ENCODE data around the gene EP400. TPM values are rescaled to one million over a fixed set of nuclear protein-coding genes. Genes with fewer than 3 reads are reported as not detected.

EP400 gene
- total and polyA plus RNA-seq, 9 of the 15 experiments (the other 6 are each of a cell fraction or from before 2014, with no cell fraction given), result 4.5 to 58.0 (median 7.0) TPM

GRCh38 chr12:131949431-131950181 is at the start of gene EP400 (continued):
- TF ChIP-seq E4F1 (CRISPR knock-in tag; IDR thresholded peaks at IDR 0.05; ENCODE audit: borderline replicate concordance) (no peak), CCNT2 (IDR thresholded peaks at IDR 0.05; ENCODE audit: borderline replicate concordance, extremely low read depth, insufficient read length, low read depth, low read length) (peak; percentile 91), TEAD1 (CRISPR knock-in tag; IDR thresholded peaks at IDR 0.05) (no peak), PHB (CRISPR knock-in tag; IDR thresholded peaks at IDR 0.05) (no peak), ZBTB8A (IDR thresholded peaks at IDR 0.05; ENCODE audit: partially characterized antibody) (no peak), GTF2A2 (tag; IDR thresholded peaks at IDR 0.05) (no peak), ZBTB33 (CRISPR knock-in tag; IDR thresholded peaks at IDR 0.05) (peak; percentile 70), NFXL1 (CRISPR knock-in tag; IDR thresholded peaks at IDR 0.05) (no peak), E2F4 (CRISPR knock-in tag; IDR thresholded peaks at IDR 0.05; ENCODE audit: low read depth) (no peak), ZNF140 (CRISPR knock-in tag; IDR thresholded peaks at IDR 0.05) (no peak), NELFE (IDR thresholded peaks at IDR 0.05; ENCODE audit: insufficient read depth, insufficient read length) (no peak), RB1 (IDR thresholded peaks at IDR 0.05; ENCODE audit: low read depth) (peak; percentile 93), ZBTB12 (CRISPR knock-in tag; IDR thresholded peaks at IDR 0.05) (peak; percentile 64)
